ENCODE measurements around the gene NELFA. TPM values are rescaled to one million over a fixed set of nuclear protein-coding genes. Genes with fewer than 3 reads are reported as not detected.

NELFA gene
- total RNA-seq, 4 donors from 2014 or later: 27.7 to 56.9 (median 42.8) TPM

GRCh38 chr4:1950369-1950768, 58.4 kb downstream of the NELFA start:
- peaks cover 0 to 26% (median 0%) of the 10 kb centered on the region in 3 donors for H3K36me3 ChIP-seq
- no peak overlapping the region for H3K4me3 ChIP-seq
- no peak for DNase-seq
- no peak for TF ChIP-seq POLR2A (IDR thresholded peaks at IDR 0.05)
- TF ChIP-seq, protein P1, sequence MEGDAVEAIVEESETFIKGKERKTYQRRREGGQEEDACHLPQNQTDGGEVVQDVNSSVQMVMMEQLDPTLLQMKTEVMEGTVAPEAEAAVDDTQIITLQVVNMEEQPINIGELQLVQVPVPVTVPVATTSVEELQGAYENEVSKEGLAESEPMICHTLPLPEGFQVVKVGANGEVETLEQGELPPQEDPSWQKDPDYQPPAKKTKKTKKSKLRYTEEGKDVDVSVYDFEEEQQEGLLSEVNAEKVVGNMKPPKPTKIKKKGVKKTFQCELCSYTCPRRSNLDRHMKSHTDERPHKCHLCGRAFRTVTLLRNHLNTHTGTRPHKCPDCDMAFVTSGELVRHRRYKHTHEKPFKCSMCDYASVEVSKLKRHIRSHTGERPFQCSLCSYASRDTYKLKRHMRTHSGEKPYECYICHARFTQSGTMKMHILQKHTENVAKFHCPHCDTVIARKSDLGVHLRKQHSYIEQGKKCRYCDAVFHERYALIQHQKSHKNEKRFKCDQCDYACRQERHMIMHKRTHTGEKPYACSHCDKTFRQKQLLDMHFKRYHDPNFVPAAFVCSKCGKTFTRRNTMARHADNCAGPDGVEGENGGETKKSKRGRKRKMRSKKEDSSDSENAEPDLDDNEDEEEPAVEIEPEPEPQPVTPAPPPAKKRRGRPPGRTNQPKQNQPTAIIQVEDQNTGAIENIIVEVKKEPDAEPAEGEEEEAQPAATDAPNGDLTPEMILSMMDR (IDR thresholded peaks at IDR 0.05): no peak
- no peak overlapping the region for H3K27ac ChIP-seq
- no peaks in the 10 kb centered on the region for H3K9me3 ChIP-seq
- no peaks in the 10 kb centered on the region for H3K4me1 ChIP-seq
- no peaks in the 10 kb centered on the region for H3K27me3 ChIP-seq

DNA sequence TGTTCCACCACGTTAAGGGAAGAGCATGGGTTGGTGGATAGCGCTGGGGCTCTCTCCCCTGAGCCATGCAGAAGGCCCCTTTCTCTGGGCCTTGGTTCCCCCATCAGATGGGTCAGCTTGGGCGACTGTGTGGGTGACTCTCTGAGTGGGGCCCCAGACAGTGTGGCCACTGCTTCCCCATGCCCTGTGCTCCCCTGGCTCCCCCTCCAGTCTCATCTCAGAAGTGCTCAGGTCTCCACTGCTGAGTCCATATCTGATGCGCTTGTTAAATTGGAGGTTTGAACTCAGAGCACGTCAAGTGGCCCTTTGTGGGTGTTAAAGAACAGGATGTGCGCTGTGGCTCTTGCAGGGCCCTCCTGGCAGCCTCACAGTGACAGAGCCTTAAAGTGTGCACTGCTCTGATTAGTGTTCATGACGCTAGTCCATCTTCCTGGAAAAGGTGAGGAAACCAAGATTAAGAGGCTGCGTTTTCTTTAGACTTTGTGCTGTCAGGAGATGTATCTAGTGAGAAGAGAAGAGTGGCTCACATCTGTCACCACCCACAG, 59.8 kb downstream of the NELFA start:
- TF ChIP-seq, protein P1 (IDR thresholded peaks at IDR 0.05): no peak
- no peak for TF ChIP-seq POLR2A (IDR thresholded peaks at IDR 0.05)
- no peak overlapping the region for H3K4me3 ChIP-seq
- H3K27ac ChIP-seq: no peak overlapping the region
- no peaks in the 10 kb centered on the region for H3K27me3 ChIP-seq
- no peak for DNase-seq
- peaks cover 0 to 20% (median 0%) of the 10 kb centered on the region in 3 donors for H3K36me3 ChIP-seq
- H3K9me3 ChIP-seq: no peaks in the 10 kb centered on the region
- no peaks in the 10 kb centered on the region for H3K4me1 ChIP-seq

GRCh38 chr4:1948232-1948631, 60.5 kb downstream of the NELFA start:
- no peak for DNase-seq
- Histone ChIP-seq H3K27ac (no peak overlapping the region), H3K36me3 (peaks cover 0 to 21% (median 0%) of the 10 kb centered on the region in 3 donors), H3K9me3 (no peaks in the 10 kb centered on the region), H3K4me1 (no peaks in the 10 kb centered on the region), H3K4me3 (no peak overlapping the region), H3K27me3 (no peaks in the 10 kb centered on the region)
- TF ChIP-seq, protein P1 (IDR thresholded peaks at IDR 0.05): no peak
- TF ChIP-seq POLR2A (IDR thresholded peaks at IDR 0.05): no peak

GRCh38 chr4:1945912-1946311, 62.9 kb downstream of the NELFA start:
- no peak overlapping the region for H3K27ac ChIP-seq
- H3K4me3 ChIP-seq: no peak overlapping the region
- H3K9me3 ChIP-seq: no peaks in the 10 kb centered on the region
- H3K36me3 ChIP-seq: peaks cover 0 to 20% (median 0%) of the 10 kb centered on the region in 3 donors
- no peaks in the 10 kb centered on the region for H3K27me3 ChIP-seq
- no peak for TF ChIP-seq POLR2A (IDR thresholded peaks at IDR 0.05)
- TF ChIP-seq, protein P1 (IDR thresholded peaks at IDR 0.05): no peak
- H3K4me1 ChIP-seq: no peaks in the 10 kb centered on the region
- DNase-seq: no peak

DNA sequence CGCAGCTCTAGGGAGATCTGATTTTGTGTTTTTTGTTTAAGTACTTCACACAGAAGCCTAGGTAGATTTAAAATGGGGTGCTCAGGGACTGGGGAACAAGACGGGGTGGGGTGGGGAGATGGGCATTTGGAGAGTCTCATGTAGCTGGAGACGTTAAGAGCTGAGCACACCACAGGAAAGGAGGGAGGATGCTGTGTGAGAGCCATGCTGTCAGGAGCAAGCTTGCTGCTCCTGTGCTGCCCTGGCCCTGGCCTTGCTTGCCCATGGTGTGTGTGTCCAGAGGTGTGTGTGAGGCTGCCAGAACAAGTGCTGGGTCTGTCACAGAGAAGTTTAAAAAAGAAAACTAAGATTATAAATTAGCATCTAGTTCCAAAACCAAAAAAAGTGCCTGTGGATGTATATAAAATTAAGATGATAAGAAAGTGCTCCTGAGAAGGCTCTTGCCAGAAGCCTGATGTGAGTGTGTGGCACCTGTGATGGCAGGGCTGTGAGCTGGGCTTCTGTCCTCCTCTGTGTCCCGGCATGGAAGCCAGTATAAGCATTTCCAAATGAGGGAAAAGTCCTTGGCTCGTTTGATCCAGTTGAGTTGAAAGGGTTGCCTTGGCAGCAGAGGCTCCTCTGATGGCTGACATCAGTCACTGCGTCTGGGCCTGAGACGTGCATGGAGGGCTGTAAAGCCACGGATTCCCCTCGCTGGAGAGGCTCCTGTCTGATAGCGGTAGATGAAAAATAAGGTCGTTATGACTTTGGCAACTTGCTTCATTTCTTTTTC, 63.5 kb downstream of the NELFA start:
- Histone ChIP-seq H3K27me3 (no peaks in the 10 kb centered on the region), H3K36me3 (peaks cover 0 to 24% (median 0%) of the 10 kb centered on the region in 3 donors), H3K4me1 (no peaks in the 10 kb centered on the region), H3K4me3 (no peak overlapping the region), H3K9me3 (no peaks in the 10 kb centered on the region), H3K27ac (no peak overlapping the region)
- TF ChIP-seq POLR2A (IDR thresholded peaks at IDR 0.05): no peak
- TF ChIP-seq, protein P1 (IDR thresholded peaks at IDR 0.05): no peak
- DNase-seq: no peak

Measured in Peyer's patch (tissue), 4 donors.